Dedifferentiated amniotic fluid mesenchymal stem cell (primary cell): Measurements from ENCODE around the gene ADAMTS17.
"Not testable (repeated sequence)": the region's sequence is repeated elsewhere in the genome, so short reads cannot be mapped to it uniquely, and the experiment has no call there.

Experiments used
- DNase-seq: peaks from one replicate; pipeline ENCODE4 v3.0.0-alpha.2; 2016; ENCODE audit errors: extremely low spot score

ADAMTS17 gene

GRCh38 chr15:99956820-99957641, 384.7 kb downstream of the ADAMTS17 start:
- DNase-seq = no peak

GRCh38 chr15:99956022-99956775, 385.6 kb downstream of the ADAMTS17 start:
- no peak for DNase-seq

- DNase-seq = no peak
Observed at GRCh38 chr15:99955532-99955931, 386.2 kb downstream of the ADAMTS17 start.

- no peak for DNase-seq
Observed at GRCh38 chr15:99955181-99955525, 386.6 kb downstream of the ADAMTS17 start.

- no peak for DNase-seq
Observed at GRCh38 chr15:99954361-99955180, 387.2 kb downstream of the ADAMTS17 start.

GRCh38 chr15:99953886-99954285, 387.9 kb downstream of the ADAMTS17 start:
- DNase-seq = no peak

- no peak for DNase-seq
Observed at GRCh38 chr15:99951511-99951910, 390.3 kb downstream of the ADAMTS17 start.

- DNase-seq = no peak
Observed at GRCh38 chr15:99944131-99944530, 397.6 kb downstream of the ADAMTS17 start.

GRCh38 chr15:99943466-99943865, 398.3 kb downstream of the ADAMTS17 start:
- no peak for DNase-seq

- DNase-seq = no peak
Observed at GRCh38 chr15:99932676-99933402, 408.9 kb downstream of the ADAMTS17 start.

GRCh38 chr15:99931703-99932603, 409.8 kb downstream of the ADAMTS17 start:
- no peak for DNase-seq

GRCh38 chr15:99930696-99931095, 411.1 kb downstream of the ADAMTS17 start:
- no peak for DNase-seq

- DNase-seq = no peak
Observed at GRCh38 chr15:99929266-99929665, 412.5 kb downstream of the ADAMTS17 start.

GRCh38 chr15:99928429-99928981, 413.3 kb downstream of the ADAMTS17 start:
- peak; percentile 49 for DNase-seq

GRCh38 chr15:99926532-99926931, 415.2 kb downstream of the ADAMTS17 start:
- not testable (repeated sequence) for DNase-seq

GRCh38 chr15:99925661-99926461, 415.9 kb downstream of the ADAMTS17 start:
- no peak for DNase-seq

- DNase-seq = no peak
Observed at GRCh38 chr15:99923711-99924110, 418.1 kb downstream of the ADAMTS17 start.
